Mesenchymal stem cell (in vitro differentiated cells and primary cell): ENCODE measurements around the gene CBL.
"Not testable (repeated sequence)": the region's sequence is repeated elsewhere in the genome, so short reads cannot be mapped to it uniquely, and the experiment has no call there.

ENCODE experiments used
- DNase-seq: peaks from one replicate; pipeline ENCODE4 v3.0.0-alpha.2; 2013
- H2AFZ ChIP-seq: one replicate; pipeline ENCODE4 v1.6.1; 2013; ENCODE audit warnings: low read depth, mild to moderate bottlenecking, control low read depth, inconsistent platforms, low read length, moderate library complexity
- H2AK5ac ChIP-seq: 2 replicates; pipeline ENCODE4 v1.6.1; 2013; ENCODE audit warnings: low read length, moderate library complexity, mild to moderate bottlenecking, inconsistent platforms; ENCODE audit not compliant: severe bottlenecking
- H2BK120ac ChIP-seq: one replicate; pipeline ENCODE4 v1.6.1; 2013; ENCODE audit warnings: low read depth, mild to moderate bottlenecking, inconsistent platforms, low read length, moderate library complexity
- H2BK12ac ChIP-seq, 2 experiments: one replicate each; pipeline ENCODE4 v1.6.1; 2013; ENCODE audit warnings: inconsistent platforms in 2 of 2, low read length in 2 of 2, mild to moderate bottlenecking in 2 of 2, moderate library complexity in 2 of 2, control low read depth in 1 of 2
- H2BK15ac ChIP-seq: one replicate; pipeline ENCODE4 v1.6.1; 2013; ENCODE audit warnings: mild to moderate bottlenecking, low read depth, inconsistent platforms; ENCODE audit not compliant: poor library complexity, severe bottlenecking
- H2BK5ac ChIP-seq: 2 replicates; pipeline ENCODE4 v1.6.1; 2013; ENCODE audit warnings: low read depth, mild to moderate bottlenecking, low read length, control low read depth, inconsistent platforms; ENCODE audit not compliant: poor library complexity, severe bottlenecking
- H3K14ac ChIP-seq, 2 experiments: one replicate each; pipeline ENCODE4 v1.6.1; 2013; ENCODE audit warnings: inconsistent platforms in 2 of 2, low read length in 2 of 2, control low read depth in 1 of 2, mild to moderate bottlenecking in 1 of 2, moderate library complexity in 1 of 2
- H3K18ac ChIP-seq, 2 experiments: one replicate each; pipeline ENCODE4 v1.6.1; 2013; ENCODE audit warnings: inconsistent platforms in 2 of 2, low read length in 2 of 2, control low read depth in 1 of 2, low read depth in 1 of 2, mild to moderate bottlenecking in 1 of 2
- H3K23ac ChIP-seq, 2 experiments: one replicate each; pipeline ENCODE4 v1.6.1; 2013; ENCODE audit warnings: inconsistent platforms in 2 of 2, low read length in 2 of 2, mild to moderate bottlenecking in 2 of 2, moderate library complexity in 2 of 2, control low read depth in 1 of 2
- H3K27ac ChIP-seq: 2 replicates; pipeline ENCODE4 v1.5.1; 2013; ENCODE audit warnings: mild to moderate bottlenecking, moderate library complexity, low read length, control low read depth, inconsistent platforms; ENCODE audit not compliant: poor library complexity, severe bottlenecking
- H3K27me3 ChIP-seq, 2 experiments: 2 replicates each; pipeline versions ENCODE4 v1.6.1 to v1.7.0; 2013; ENCODE audit warnings: low read length in 2 of 2, mild to moderate bottlenecking in 2 of 2, moderate library complexity in 2 of 2, control low read depth in 1 of 2, inconsistent platforms in 1 of 2; ENCODE audit not compliant: control insufficient read depth in 1 of 2, insufficient read depth in 1 of 2
- H3K36me3 ChIP-seq, 2 experiments: 2 replicates each; pipeline versions ENCODE4 v1.6.1 to v1.7.0; 2013; ENCODE audit warnings: low read length in 2 of 2, control low read depth in 1 of 2, inconsistent platforms in 1 of 2, low read depth in 1 of 2, mild to moderate bottlenecking in 1 of 2; ENCODE audit not compliant: insufficient read depth in 2 of 2, control insufficient read depth in 1 of 2
- H3K4ac ChIP-seq, 2 experiments: one replicate each; pipeline ENCODE4 v1.6.1; 2013; ENCODE audit warnings: inconsistent platforms in 2 of 2, low read length in 2 of 2, mild to moderate bottlenecking in 2 of 2, moderate library complexity in 2 of 2, control low read depth in 1 of 2, low read depth in 1 of 2
- H3K4me1 ChIP-seq: 2 replicates; pipeline ENCODE4 v1.6.1; 2013; ENCODE audit warnings: low read depth, low read length, control low read depth; ENCODE audit not compliant: control insufficient read depth, insufficient read depth
- H3K4me2 ChIP-seq: 2 replicates; pipeline ENCODE4 v1.6.1; 2013; ENCODE audit warnings: low read length, mild to moderate bottlenecking, inconsistent platforms; ENCODE audit not compliant: poor library complexity, severe bottlenecking
- H3K4me3 ChIP-seq, 2 experiments: 2 replicates each; pipeline versions ENCODE4 v1.5.1 to v1.7.0; 2013; ENCODE audit warnings: low read length in 2 of 2, mild to moderate bottlenecking in 2 of 2, control low read depth in 1 of 2, low read depth in 1 of 2; ENCODE audit not compliant: insufficient read depth in 1 of 2
- H3K79me1 ChIP-seq: replicated peaks from 2 replicates; pipeline ENCODE4 v1.6.1; 2013; ENCODE audit warnings: mild to moderate bottlenecking, control low read depth, low read length, inconsistent platforms; ENCODE audit not compliant: poor library complexity, severe bottlenecking
- H3K9ac ChIP-seq: 2 replicates; pipeline ENCODE4 v1.7.0; 2013; ENCODE audit warnings: mild to moderate bottlenecking, low read length, moderate library complexity
- H3K9me3 ChIP-seq: 2 replicates; pipeline ENCODE4 v1.7.0; 2013; ENCODE audit warnings: mild to moderate bottlenecking, low read length; ENCODE audit not compliant: control insufficient read depth
- H4K8ac ChIP-seq: one replicate; pipeline ENCODE4 v1.6.1; 2013; ENCODE audit warnings: inconsistent platforms, mild to moderate bottlenecking, low read length, moderate library complexity
- H4K91ac ChIP-seq: one replicate; pipeline ENCODE4 v1.6.1; 2013; ENCODE audit warnings: mild to moderate bottlenecking, low read length, inconsistent platforms
- WGBS: methylation state at CpG from one replicate; pipeline ENCODE4 v1.1.7; 2013; ENCODE audit warnings: mixed read lengths; 5-methylcytosine and 5-hydroxymethylcytosine counted together

The CBL gene

DNA sequence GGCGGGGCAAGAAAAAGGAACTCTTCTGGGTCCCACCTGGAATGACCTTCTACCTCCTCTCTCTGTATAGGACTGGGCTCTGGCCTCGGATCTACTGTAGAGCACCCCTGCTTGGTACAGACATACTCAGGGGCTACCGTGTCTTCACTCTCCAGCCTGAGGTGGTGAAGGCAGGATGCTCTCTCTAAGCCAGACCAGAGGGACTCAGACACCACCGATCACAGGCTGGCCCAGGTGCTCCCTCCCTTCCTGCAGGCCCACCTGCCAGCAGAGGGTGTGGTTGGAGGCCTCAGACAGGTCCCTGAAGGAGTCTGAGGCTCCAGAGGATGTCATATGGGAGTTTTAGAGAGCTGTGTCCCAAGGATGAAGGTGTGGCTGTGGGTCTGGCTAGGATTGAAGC lies 16.7 kb upstream of the CBL start:
- no peak overlapping the region for H3K4me3 ChIP-seq
- no peak for DNase-seq
- 92% methylated on average over 4 of the region's 4 CpGs for WGBS

DNA sequence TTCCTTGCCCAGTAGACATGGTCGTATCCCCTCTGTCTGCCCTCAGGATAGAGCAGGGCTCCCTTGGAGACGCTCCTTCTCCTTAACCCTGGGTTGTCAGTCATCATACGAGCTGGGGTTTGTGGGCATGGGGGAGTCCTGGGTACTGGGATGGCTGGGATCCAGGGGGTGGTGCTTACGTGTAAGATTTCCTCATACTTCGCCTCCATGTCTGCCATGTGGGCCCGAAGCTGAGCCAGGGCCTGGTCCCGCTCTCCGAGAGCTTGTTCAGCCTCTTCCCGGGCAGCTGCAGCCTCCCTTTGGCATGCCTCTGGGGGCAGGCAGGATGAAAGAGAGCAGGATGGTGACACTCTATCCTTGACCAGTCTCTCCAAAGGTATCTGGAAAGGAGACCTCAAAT lies 15.6 kb upstream of the CBL start:
- H2AFZ ChIP-seq, result no peak overlapping the region
- no peak overlapping the region for H4K8ac ChIP-seq
- no peak overlapping the region for H2AK5ac ChIP-seq
- H3K18ac ChIP-seq, result no peak overlapping the region
- no peaks in the 10 kb centered on the region for H3K4me1 ChIP-seq
- H3K9ac ChIP-seq, result no peak overlapping the region
- WGBS, result 87% methylated on average over 9 of the region's 9 CpGs
- no peak overlapping the region for H2BK12ac ChIP-seq
- H2BK5ac ChIP-seq, result no peak overlapping the region
- no peak overlapping the region for H3K27ac ChIP-seq
- H4K91ac ChIP-seq, result no peak overlapping the region
- H2BK15ac ChIP-seq, result no peak overlapping the region
- no peak overlapping the region for H3K4me2 ChIP-seq
- H3K4me3 ChIP-seq, result no peak overlapping the region
- no peaks in the 10 kb centered on the region for H3K79me1 ChIP-seq
- H3K23ac ChIP-seq, result no peak overlapping the region
- H3K27me3 ChIP-seq, result peaks cover 14 to 43% of the 10 kb centered on the region in 2 experiments
- no peaks in the 10 kb centered on the region for H3K9me3 ChIP-seq
- no peak overlapping the region for H2BK120ac ChIP-seq
- no peak overlapping the region for H3K4ac ChIP-seq
- H3K14ac ChIP-seq, result no peak overlapping the region
- no peak for DNase-seq
- H3K36me3 ChIP-seq, result no peaks in the 10 kb centered on the region

More for the DNA sequence above, 16.7 kb upstream of the CBL start:
- Histone ChIP-seq H3K4me1 (no peaks in the 10 kb centered on the region), H3K4me2 (no peak overlapping the region), H2AFZ (no peak overlapping the region), H3K27me3 (peaks cover 11 to 41% of the 10 kb centered on the region in 2 experiments), H3K36me3 (no peaks in the 10 kb centered on the region), H3K79me1 (no peaks in the 10 kb centered on the region), H2BK5ac (no peak overlapping the region), H2BK15ac (no peak overlapping the region), H3K23ac (no peak overlapping the region), H3K4ac (no peak overlapping the region), H3K27ac (no peak overlapping the region), H3K14ac (no peak overlapping the region), H3K9me3 (no peaks in the 10 kb centered on the region), H2BK120ac (no peak overlapping the region), H3K9ac (no peak overlapping the region), H4K8ac (no peak overlapping the region), H4K91ac (no peak overlapping the region), H3K18ac (no peak overlapping the region), H2BK12ac (no peak overlapping the region), H2AK5ac (no peak overlapping the region)

DNA sequence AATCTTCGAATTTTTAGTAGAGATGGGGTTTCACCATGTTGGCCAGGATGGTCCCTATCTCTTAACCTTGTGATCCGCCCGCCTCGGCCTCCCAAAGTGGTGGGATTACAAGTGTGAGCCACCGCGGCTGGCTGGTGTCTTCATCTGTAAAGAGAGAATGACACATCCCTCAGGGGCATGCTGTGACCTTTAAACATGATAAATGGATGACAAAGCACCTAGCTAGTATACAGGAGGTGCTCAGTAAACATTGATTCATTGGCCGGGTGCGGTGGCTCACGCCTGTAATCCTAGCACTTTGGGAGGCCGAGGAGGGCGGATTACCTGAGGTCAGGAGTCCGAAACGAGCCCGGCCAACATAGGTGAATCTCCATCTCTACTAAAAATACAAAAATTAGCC lies 14.9 kb upstream of the CBL start:
- H2BK15ac ChIP-seq, H3K4ac ChIP-seq, H3K9ac ChIP-seq, H3K4me1 ChIP-seq, H2AK5ac ChIP-seq, H2BK12ac ChIP-seq, H2AFZ ChIP-seq, H3K14ac ChIP-seq, DNase-seq, H3K23ac ChIP-seq, H3K36me3 ChIP-seq, H3K9me3 ChIP-seq, H3K18ac ChIP-seq, H3K4me3 ChIP-seq, H3K79me1 ChIP-seq, H3K27ac ChIP-seq, H4K8ac ChIP-seq, H2BK120ac ChIP-seq, H4K91ac ChIP-seq, H2BK5ac ChIP-seq, H3K4me2 ChIP-seq: not testable (repeated sequence)
- H3K27me3 ChIP-seq, result peaks cover 6 to 36% of the 10 kb centered on the region in 2 experiments
- 91% methylated on average over 11 of the region's 14 CpGs for WGBS

DNA sequence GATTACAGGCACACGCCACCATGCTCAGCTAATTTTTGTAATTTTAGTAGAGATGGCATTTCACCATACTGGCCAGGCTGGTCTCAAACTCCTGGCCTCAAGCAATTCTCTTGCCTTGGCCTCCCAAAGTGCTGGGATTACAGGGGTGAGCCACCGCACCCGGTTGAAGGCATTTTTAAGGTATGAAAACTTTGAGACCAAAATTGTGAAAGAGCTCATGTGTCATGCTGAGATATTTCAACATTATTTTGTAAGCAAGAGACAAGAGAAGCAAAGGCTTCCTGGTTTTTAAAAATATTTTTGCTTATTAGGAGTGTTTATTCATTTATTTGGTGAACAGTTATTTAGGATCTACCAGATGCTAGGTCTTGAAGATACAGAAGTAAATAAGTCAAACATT lies 14.0 kb upstream of the CBL start:
- H3K14ac ChIP-seq, result no peak overlapping the region
- WGBS, result 97% methylated on average over 3 of the region's 3 CpGs

More for the DNA sequence above, 14.0 kb upstream of the CBL start:
- Histone ChIP-seq H3K18ac (no peak overlapping the region), H2BK5ac (no peak overlapping the region), H3K27me3 (peaks cover 3 to 31% of the 10 kb centered on the region in 2 experiments), H3K4me3 (no peak overlapping the region), H3K9ac (no peak overlapping the region), H3K23ac (no peak overlapping the region), H2AK5ac (no peak overlapping the region), H2BK120ac (no peak overlapping the region), H3K4me1 (no peaks in the 10 kb centered on the region), H3K79me1 (no peaks in the 10 kb centered on the region), H3K4ac (no peak overlapping the region), H3K36me3 (no peaks in the 10 kb centered on the region), H4K91ac (no peak overlapping the region), H2BK12ac (no peak overlapping the region), H2BK15ac (no peak overlapping the region), H3K9me3 (no peaks in the 10 kb centered on the region), H4K8ac (no peak overlapping the region), H2AFZ (no peak overlapping the region), H3K4me2 (no peak overlapping the region), H3K27ac (no peak overlapping the region)
- no peak for DNase-seq
